Effector memory CD8-positive, alpha-beta T cell (primary cell): Measurements from ENCODE around the gene CFAP53.

Experiments used
- ATAC-seq: fragments of 150-1000 bp; cut with Tn5 transposase; replicated peaks from 2 replicates; pipeline ENCODE4 v1.10.0; 2021; ENCODE audit warnings: mild to moderate bottlenecking, moderate library complexity
- DNase-seq, 3 experiments: peaks; one replicate each; pipeline ENCODE4 v3.0.0; 2021
- H3K27ac Mint-ChIP-seq, 2 donors: one replicate each; pipeline ENCODE4 v1.8.0; 2022; ENCODE audit warnings: mild to moderate bottlenecking in 2 of 2, mixed read lengths in 2 of 2, moderate library complexity in 2 of 2
- H3K27me3 Mint-ChIP-seq, 2 donors: one replicate each; pipeline ENCODE4 v1.8.0; 2022; ENCODE audit warnings: mixed read lengths in 2 of 2
- H3K36me3 Mint-ChIP-seq: one replicate; pipeline ENCODE4 v1.8.0; 2022; ENCODE audit warnings: mild to moderate bottlenecking, moderate library complexity, mixed read lengths; ENCODE audit not compliant: insufficient read depth
- H3K4me1 Mint-ChIP-seq, 2 donors: one replicate each; pipeline ENCODE4 v1.8.0; 2022; ENCODE audit warnings: low read depth in 2 of 2, mixed read lengths in 2 of 2
- H3K4me3 Mint-ChIP-seq, 2 donors: one replicate each; pipeline ENCODE4 v1.8.0; 2022; ENCODE audit warnings: mild to moderate bottlenecking in 2 of 2, mixed read lengths in 2 of 2, moderate library complexity in 2 of 2
- H3K9me3 Mint-ChIP-seq, 2 donors: one replicate each; pipeline ENCODE4 v1.8.0; 2022; ENCODE audit warnings: mixed read lengths in 2 of 2

Gene CFAP53

GRCh38 chr18:50209311-50209710 is 57.0 kb downstream of the CFAP53 start:
- H3K27ac Mint-ChIP-seq = no peak overlapping the region
- H3K27me3 Mint-ChIP-seq = peaks cover 61 to 86% of the 10 kb centered on the region in 2 donors
- ATAC-seq (no peak), DNase-seq (no peak)
- H3K36me3 Mint-ChIP-seq = no peaks in the 10 kb centered on the region
- H3K4me3 Mint-ChIP-seq = no peak overlapping the region
- peaks cover 2 to 3% of the 10 kb centered on the region in 2 donors for H3K4me1 Mint-ChIP-seq
- no peaks in the 10 kb centered on the region for H3K9me3 Mint-ChIP-seq

GRCh38 chr18:50207722-50208121 is 58.6 kb downstream of the CFAP53 start:
- Mint-ChIP-seq H3K4me1 (peaks cover 9 to 10% of the 10 kb centered on the region in 2 donors), H3K27me3 (peaks cover 58 to 89% of the 10 kb centered on the region in 2 donors), H3K9me3 (no peaks in the 10 kb centered on the region), H3K36me3 (no peaks in the 10 kb centered on the region), H3K27ac (no peak overlapping the region), H3K4me3 (no peak overlapping the region)
- ATAC-seq (no peak), DNase-seq (no peak)

GRCh38 chr18:50203801-50204604 is 62.3 kb downstream of the CFAP53 start:
- Mint-ChIP-seq H3K36me3 (no peaks in the 10 kb centered on the region), H3K4me1 (peaks cover 9 to 10% of the 10 kb centered on the region in 2 donors), H3K4me3 (peak overlapping the region in 1 of 2 donors; percentile 23), H3K9me3 (peaks cover 0 to 4% of the 10 kb centered on the region in 2 donors), H3K27ac (no peak overlapping the region), H3K27me3 (peaks cover 51 to 84% of the 10 kb centered on the region in 2 donors)
- no peak for DNase-seq
- no peak for ATAC-seq

GRCh38 chr18:50201476-50202018 is 64.7 kb downstream of the CFAP53 start:
- Mint-ChIP-seq H3K36me3 (no peaks in the 10 kb centered on the region), H3K9me3 (peaks cover 0 to 4% of the 10 kb centered on the region in 2 donors), H3K27ac (no peak overlapping the region), H3K4me1 (peaks cover 9 to 12% of the 10 kb centered on the region in 2 donors), H3K27me3 (peaks cover 66 to 91% of the 10 kb centered on the region in 2 donors), H3K4me3 (no peak overlapping the region)
- DNase-seq (no peak), ATAC-seq (no peak)

GRCh38 chr18:50199921-50200320 is 66.4 kb downstream of the CFAP53 start:
- peaks cover 11 to 18% of the 10 kb centered on the region in 2 donors for H3K4me1 Mint-ChIP-seq
- H3K9me3 Mint-ChIP-seq = peaks cover 0 to 4% of the 10 kb centered on the region in 2 donors
- ATAC-seq (no peak), DNase-seq (no peak)
- no peak overlapping the region for H3K27ac Mint-ChIP-seq
- no peak overlapping the region for H3K4me3 Mint-ChIP-seq
- H3K27me3 Mint-ChIP-seq = peaks cover 65 to 89% of the 10 kb centered on the region in 2 donors
- no peaks in the 10 kb centered on the region for H3K36me3 Mint-ChIP-seq

GRCh38 chr18:50199346-50199855 is 66.9 kb downstream of the CFAP53 start:
- ATAC-seq (no peak), DNase-seq (no peak)
- Mint-ChIP-seq H3K9me3 (peaks cover 0 to 4% of the 10 kb centered on the region in 2 donors), H3K4me1 (peaks cover 10 to 16% of the 10 kb centered on the region in 2 donors), H3K27me3 (peaks cover 59 to 84% of the 10 kb centered on the region in 2 donors), H3K36me3 (no peaks in the 10 kb centered on the region), H3K27ac (no peak overlapping the region), H3K4me3 (no peak overlapping the region)

GRCh38 chr18:50196261-50196660 is 70.0 kb downstream of the CFAP53 start:
- Mint-ChIP-seq H3K27ac (no peak overlapping the region), H3K4me3 (peak overlapping the region in 1 of 2 donors; percentile 41)

GRCh38 chr18:50195689-50196088 is 70.6 kb downstream of the CFAP53 start:
- H3K4me3 Mint-ChIP-seq = peak overlapping the region; percentile 69 to 71
- ATAC-seq (no peak), DNase-seq (no peak)
- H3K9me3 Mint-ChIP-seq = peaks cover 0 to 2% of the 10 kb centered on the region in 2 donors
- H3K36me3 Mint-ChIP-seq = no peaks in the 10 kb centered on the region
- no peak overlapping the region for H3K27ac Mint-ChIP-seq
- H3K27me3 Mint-ChIP-seq = peaks cover 68 to 88% of the 10 kb centered on the region in 2 donors
- H3K4me1 Mint-ChIP-seq = peaks cover 8 to 12% of the 10 kb centered on the region in 2 donors

More at GRCh38 chr18:50196261-50196660, 70.0 kb downstream of the CFAP53 start:
- peaks cover 68 to 88% of the 10 kb centered on the region in 2 donors for H3K27me3 Mint-ChIP-seq
- DNase-seq (no peak), ATAC-seq (no peak)
- H3K4me1 Mint-ChIP-seq = peaks cover 8 to 12% of the 10 kb centered on the region in 2 donors
- H3K9me3 Mint-ChIP-seq = peaks cover 0 to 4% of the 10 kb centered on the region in 2 donors
- H3K36me3 Mint-ChIP-seq = no peaks in the 10 kb centered on the region

GRCh38 chr18:50194631-50195532 is 71.4 kb downstream of the CFAP53 start, which contains the start of gene MYO5B:
MYO5B (minus strand) TSS chr18:50195147; CDS start chr18:50194793, 354 bp downstream.
- peak within 1 kb of the TSS; percentile 69 to 71 for H3K4me3 Mint-ChIP-seq

GRCh38 chr18:50193796-50194630 is 72.3 kb downstream of the CFAP53 start:
- H3K27ac Mint-ChIP-seq = no peak overlapping the region
- H3K4me1 Mint-ChIP-seq = peaks cover 8 to 12% of the 10 kb centered on the region in 2 donors
- no peak for ATAC-seq
- peak overlapping the region; percentile 39 to 51 for H3K4me3 Mint-ChIP-seq
- DNase-seq = no peak
- no peaks in the 10 kb centered on the region for H3K36me3 Mint-ChIP-seq
- peaks cover 68 to 86% of the 10 kb centered on the region in 2 donors for H3K27me3 Mint-ChIP-seq
- H3K9me3 Mint-ChIP-seq = no peaks in the 10 kb centered on the region

More at GRCh38 chr18:50194631-50195532, 71.4 kb downstream of the CFAP53 start, which contains the start of gene MYO5B:
- Mint-ChIP-seq H3K4me1 (peaks cover 8 to 12% of the 10 kb centered on the region in 2 donors), H3K27me3 (peaks cover 67 to 88% of the 10 kb centered on the region in 2 donors), H3K27ac (no peak within 1 kb of the TSS), H3K36me3 (no peaks in the 10 kb centered on the region), H3K9me3 (no peaks in the 10 kb centered on the region)
- ATAC-seq (peak; percentile 81), DNase-seq (peak in 2 of 3 experiments; percentile 9 to 11)

- Mint-ChIP-seq H3K27ac (no peak overlapping the region), H3K4me1 (peaks cover 8 to 12% of the 10 kb centered on the region in 2 donors), H3K9me3 (no peaks in the 10 kb centered on the region), H3K27me3 (peaks cover 69 to 79% of the 10 kb centered on the region in 2 donors), H3K36me3 (no peaks in the 10 kb centered on the region), H3K4me3 (peak overlapping the region; percentile 39 to 51)
- DNase-seq (no peak), ATAC-seq (no peak)
These were observed 73.1 kb downstream of the CFAP53 start for GRCh38 chr18:50192995-50193795.
